Fibroblast of skin of left quadriceps (primary cell): ENCODE results near the gene CLRN1.
"Not testable (repeated sequence)": the region's sequence is repeated elsewhere in the genome, so short reads cannot be mapped to it uniquely, and the experiment has no call there.

Experiments used
- DNase-seq, 2 experiments: peaks; one replicate each; pipeline ENCODE4 v3.0.0-alpha.2; 2013; ENCODE audit warnings: low read depth in 2 of 2

The CLRN1 gene, protein sequence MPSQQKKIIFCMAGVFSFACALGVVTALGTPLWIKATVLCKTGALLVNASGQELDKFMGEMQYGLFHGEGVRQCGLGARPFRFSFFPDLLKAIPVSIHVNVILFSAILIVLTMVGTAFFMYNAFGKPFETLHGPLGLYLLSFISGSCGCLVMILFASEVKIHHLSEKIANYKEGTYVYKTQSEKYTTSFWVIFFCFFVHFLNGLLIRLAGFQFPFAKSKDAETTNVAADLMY

DNA sequence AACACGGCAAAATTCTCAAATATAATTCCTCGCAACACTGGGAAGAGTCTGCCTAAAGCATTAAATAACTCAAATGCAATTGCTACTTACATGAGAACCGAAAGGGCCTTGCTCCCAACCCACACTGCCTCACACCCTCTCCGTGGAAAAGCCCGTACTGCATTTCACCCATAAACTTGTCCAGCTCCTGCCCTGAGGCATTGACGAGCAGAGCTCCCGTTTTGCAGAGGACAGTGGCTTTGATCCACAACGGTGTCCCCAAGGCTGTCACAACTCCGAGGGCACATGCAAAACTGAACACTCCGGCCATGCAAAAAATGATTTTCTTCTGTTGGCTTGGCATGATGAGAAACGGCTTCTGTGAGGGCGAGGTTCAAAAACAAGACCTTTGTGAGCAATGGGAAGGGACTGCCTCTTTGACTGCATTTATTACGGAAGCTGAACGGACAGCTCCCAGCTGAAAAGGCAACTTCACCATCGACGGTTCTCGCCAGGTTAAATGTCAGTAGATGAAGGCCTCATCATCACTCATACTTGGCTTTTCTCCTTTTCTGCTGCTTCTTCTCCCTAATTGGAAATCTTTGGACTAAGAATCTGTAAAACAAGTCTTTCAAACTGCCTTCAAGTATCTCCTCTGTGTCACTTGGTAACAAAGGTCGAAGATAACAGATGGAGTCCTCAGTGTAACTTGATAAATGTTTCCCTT, at the start of gene CLRN1:
Gene CLRN1, minus strand, starts transcription at position 362 of the 706 bp plus-strand sequence. Its CDS starts 19 bp downstream, at position 343.
- no peak for DNase-seq

DNA sequence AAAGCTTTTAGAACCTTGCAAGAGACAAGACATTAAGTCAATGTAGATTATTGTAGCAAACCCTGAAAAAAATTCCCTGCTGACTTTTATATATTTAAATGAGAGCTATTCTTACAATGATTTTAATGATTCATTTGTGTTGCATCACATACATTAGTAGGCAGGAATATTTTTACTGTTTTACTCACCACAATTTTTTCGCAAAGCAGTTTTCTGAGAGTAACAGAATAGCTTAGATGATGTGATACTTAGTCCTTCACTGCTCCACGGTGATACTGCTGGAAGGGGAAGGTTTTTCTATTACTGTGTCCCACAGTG, 43.9 kb upstream of the CLRN1 start:
- peak; percentile 44 to 54 for DNase-seq

DNA sequence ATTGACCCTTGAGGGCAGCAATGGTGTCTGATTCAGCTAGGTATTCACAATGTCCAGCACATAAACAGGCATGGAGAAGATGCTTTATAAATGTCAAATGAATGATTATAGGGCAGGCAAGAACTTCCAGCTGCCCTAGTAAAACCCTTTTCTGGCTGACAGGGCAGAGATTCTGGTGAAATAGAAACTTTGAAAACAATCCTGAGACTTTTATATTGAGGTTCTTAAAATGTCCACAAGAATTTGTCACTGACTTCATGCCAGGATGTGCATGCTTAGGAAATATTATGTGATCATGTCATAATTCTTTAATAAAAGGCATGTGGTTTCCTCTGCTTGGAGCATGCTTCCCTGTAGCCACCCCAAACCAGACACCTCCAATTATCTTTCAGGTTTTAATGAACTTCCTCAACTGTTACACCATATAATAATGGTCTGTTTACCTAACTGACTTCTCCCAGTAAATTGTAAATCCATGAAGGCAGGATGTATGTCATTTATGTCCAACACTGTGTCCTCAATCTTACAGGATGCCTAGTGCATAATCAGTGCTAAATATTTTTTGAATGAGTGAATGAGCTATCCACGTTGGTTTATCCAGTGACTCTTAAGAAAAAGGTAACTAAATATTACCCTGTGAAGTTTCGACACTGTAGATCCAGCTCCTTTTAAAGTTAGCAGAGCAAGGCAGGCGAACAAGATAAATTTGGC, 43.4 kb upstream of the CLRN1 start:
- peak; percentile 46 to 55 for DNase-seq

DNA sequence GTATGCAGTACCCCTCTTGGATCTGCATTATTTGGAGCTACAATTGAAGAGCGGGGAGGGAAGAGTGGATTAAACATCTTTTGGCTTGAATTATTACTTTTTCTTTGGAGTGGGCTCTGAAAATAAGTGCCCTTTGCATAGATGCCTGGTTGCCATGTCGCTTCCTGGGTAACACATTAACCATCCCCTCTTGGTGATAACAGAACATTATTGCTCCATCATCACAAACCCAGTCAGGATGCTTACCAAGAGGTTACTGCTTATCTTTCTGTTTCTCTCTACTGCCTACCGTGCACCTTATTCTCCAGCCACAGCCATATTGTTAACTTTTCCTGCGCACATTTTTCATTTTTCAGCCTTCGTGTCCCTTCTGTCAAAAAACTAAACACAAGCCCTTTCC, 42.7 kb upstream of the CLRN1 start:
- no peak for DNase-seq

DNA sequence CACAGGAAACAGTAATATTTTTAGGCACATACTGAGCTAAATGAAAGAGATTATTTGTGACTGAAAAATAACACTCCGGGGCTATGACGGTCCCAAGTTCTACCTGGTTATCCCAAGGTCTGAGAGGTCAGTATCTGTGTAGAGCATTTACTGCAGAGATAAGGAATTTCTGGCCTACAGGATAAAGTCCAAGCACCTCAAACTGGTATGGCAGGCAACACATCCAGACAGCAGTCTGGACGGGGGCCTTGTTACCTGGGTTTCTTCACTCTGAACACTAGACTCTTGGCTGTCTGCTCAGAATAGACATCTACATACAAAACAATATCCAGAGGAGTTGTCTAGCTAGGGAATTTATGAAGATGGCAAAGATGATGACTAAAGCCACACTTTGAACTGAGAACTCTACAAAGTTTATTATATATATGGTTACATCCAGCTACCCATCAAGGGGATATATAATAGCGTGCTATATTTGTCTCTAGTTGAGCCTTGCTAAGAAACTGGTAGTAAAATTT, 42.0 kb upstream of the CLRN1 start:
- no peak for DNase-seq

DNA sequence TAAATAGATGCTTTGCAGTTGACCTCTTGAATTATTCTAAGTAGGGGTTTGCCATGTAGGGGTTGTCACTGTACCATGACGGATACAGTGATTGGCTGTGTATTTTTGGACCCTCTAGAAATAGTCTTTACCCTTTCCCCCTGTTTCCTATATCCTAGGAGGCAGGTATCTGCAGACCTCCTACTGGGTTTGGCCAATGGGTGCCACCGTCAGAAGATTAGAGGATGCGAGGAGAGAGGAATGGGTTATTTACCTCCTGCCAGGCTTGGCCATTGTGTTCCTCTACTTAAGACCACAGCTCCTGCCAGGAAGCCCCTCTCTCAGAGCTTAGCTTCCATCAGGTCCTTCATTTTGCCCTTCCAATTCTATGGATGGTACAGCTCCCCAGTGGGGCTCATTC, 40.2 kb upstream of the CLRN1 start:
- DNase-seq: no peak

DNA sequence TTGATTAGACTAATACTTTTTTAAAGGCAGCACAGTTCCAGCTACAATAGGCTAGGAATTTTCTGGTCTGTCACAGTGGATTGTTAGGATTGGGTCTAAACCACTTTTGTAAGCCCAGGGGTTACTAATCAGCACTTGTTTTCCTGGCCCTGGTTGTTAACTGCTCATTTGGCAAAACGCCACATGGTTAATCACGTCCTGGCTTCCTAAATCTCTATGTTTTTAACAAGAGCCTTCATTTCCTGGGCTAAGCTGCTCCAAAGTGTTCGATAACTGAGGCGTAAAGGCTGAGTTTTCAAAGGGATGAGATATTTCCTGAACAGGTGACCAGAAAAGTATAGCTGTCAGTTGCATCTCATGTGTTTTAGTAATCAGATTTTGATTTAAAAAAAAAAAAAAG, 38.9 kb upstream of the CLRN1 start:
- DNase-seq: peak; percentile 32 to 50

DNA sequence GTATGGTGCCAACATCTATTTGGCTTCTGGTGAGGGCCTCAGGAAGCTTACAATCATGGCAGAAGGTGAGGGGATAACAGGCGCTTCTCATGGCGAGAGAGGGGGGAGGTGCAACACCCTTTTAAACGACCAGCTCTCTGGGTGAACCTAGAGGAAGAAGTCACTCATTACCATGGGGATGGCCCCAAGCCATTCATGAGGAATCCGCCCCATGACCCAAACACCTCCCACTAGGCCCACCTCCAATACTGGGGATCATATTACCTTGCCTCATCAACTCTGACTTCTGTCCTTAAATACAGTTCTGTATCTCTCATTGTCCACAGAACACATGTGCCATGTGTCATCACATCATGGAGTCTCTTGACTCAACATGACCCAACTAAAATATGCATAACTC, 37.5 kb upstream of the CLRN1 start:
- no peak for DNase-seq

DNA sequence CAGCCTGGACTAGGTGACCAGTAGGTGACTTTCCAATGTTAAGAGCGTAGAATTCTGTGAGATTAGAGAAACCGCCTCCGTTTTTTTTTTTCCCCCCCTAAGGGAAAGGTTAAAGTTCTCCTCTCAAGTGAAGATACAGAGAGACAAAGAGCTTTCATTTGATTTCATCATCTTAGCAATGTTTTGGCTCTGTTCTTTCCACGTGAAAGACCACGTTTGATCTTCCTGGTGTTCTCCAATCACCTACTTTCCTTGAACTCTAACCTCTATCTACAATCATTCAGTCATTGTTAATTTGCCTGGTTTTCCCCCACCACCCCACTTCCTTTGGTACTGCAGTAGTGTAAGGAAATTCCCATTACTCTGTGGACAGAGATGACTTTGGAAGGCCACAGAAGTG, 36.9 kb upstream of the CLRN1 start:
- no peak for DNase-seq

DNA sequence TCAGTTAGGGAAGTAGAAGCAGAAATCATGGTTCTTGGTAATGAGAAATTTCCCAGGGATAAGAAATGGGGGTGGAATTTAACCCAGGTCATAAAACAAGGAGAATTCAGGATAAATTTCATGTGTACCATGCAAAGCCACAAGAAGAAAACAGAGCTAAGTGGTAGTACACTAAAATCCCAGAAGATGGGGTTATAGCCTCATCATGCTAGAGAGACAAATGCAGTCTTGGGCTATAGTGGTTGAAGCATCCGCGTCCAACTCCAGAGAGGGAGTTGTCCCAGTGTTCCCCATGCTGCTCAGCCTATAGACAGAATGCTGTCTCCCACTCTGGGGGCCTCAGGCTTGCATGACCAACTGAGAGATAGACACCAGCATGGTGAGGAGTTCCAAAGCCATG, 36.2 kb upstream of the CLRN1 start:
- DNase-seq: peak; percentile 42 to 52

DNA sequence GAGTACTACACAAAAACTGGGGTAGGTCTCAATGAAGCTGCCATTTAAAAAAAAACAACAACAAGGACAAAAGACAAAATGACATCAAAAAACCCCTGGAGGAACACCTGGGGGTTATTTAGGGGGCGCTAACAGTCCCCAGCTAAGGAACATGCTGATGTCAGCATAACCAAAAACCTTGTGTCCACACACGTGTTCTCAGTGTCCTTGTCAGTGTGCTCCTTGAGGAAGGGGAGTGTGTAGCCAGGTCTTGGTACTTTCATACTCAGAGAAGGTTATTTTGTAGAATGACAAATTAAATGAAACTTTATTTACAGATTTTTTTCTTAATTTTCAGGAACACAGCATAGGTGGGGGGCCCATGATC, 31.2 kb upstream of the CLRN1 start:
- no peak for DNase-seq

DNA sequence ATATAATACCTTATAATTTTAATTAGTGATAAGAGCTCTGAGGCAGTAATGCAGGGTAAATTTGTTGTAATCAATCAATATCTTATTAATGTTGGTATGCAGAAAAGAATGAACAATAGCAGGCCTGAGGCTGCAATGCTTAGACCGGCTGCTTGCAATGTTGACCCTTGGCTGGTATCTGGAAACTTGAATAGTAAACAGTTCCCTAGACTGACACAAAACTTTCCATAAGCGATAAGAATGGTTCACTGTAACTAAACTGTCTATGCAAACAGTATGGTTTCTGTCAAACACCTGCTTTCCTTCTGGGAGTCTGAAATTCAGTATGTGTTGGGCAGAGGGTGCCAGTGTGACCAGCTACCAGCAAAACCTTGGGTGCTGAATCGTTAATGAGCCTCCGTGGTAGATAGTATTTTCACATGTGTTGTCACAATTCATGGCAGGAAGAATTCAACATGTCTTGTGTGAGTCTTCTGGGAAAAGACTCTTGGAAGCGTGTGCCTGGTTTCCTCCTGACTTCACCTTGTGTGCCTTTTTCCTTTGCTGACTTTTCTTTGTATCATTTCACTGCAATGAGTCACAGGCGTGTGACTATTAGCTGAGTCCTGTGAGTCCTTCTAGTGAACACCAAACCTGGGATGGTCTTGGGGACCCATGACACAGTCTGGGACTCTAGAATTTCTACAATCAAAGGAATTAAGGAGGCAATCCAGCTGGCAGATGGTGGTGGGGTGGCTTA, 30.7 kb upstream of the CLRN1 start:
- no peak for DNase-seq

DNA sequence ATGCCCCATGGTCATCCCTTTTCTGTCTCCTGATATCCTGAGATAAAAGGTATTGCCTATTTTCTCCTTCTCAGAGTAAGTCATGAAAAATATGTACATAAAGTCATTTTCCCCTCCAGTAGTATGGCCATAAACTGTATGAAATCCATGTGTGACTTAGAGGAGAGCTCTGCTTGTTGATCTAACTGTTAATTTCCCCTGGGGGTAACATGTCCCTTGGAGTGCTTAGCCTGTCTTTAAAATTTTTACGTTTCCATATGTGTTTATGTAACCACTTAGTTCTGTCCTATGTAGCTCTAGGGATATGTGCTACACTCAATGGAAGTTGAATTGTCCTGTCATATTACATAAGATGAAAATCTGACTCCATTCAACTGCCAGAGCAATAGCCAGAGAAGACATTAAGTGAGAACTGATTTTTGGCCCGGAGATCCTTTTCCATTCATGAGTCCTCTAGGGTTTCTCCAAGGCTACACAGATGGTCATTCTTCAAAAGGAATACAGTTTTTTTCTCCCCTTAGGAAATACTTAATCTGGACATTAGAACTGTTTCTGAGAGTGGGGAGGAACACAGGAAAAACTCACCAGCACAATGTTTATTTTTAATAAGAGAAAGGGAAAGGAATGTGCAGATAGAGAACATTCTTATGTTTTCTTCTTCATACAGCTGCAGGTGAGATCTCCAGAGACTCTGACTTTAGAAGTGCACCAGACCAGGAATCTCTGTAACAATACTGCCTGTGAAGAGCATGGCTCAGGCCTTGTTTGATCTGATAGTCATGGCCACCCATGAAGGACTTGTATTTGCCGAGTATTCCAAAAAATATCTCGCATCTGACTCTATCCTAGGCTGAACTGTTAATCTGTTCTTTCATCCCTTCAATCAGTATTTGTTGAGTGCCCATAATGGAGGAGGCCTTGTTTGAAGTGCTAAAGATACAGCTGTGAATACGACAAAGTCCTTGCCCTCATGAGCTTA, 29.8 kb upstream of the CLRN1 start:
- DNase-seq: no peak

DNA sequence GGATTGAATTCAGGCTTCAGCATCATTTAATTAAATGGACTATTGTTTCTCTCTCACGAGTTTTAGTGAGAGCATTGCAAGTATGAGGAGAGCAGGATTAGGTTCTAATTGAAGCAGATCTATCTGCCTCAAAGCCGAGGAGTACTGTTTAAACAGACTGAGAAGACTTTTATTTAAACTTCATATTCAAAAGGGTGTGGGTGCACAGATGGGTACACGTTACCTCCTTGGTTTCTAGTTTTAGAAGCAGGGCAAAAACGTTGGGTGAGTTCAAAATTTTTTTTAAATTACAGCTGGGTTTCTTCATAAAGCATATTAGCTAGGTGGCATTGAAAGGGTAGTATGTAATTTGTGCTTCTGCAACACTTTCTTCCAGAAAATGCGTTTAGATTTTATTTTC, 26.5 kb upstream of the CLRN1 start:
- DNase-seq: no peak

DNA sequence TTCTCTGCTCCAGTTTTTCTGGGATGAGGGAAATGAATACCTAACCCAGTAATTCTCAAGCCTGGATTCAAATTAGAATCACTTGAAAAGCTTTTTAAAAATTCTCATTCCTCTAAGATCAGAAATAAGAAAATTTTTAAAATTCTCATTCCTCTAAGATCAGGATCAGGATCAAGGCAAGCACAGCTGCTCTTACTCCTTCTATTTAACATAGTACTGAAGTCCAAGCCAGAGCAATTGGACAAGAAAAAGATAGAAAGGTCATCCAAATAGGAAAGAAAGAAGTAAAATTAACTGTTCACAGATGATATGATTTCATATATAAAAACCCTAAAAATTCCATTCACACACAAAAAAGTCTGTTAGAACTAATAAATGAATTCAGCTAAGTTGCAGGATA, 24.2 kb upstream of the CLRN1 start:
- DNase-seq: no peak

DNA sequence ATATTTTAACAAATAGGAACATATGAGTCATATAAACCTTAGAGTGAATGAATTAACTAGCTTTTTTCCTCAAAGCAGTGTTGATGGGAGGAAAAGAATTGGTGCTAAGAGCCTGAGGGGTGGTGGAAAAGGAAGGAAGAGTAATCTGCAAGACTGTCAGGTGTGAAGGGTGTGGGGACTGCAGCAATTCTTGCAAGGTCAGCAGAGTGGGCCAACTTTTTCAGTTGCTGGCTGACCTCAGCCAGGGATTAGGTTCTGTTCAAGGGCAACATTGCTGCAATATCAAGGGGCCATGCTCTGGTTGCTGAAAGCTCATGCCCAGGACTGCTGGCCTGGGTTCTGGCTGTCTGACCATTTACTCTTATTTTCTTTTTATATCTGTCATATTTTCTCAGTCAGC, 23.0 kb upstream of the CLRN1 start:
- no peak for DNase-seq

DNA sequence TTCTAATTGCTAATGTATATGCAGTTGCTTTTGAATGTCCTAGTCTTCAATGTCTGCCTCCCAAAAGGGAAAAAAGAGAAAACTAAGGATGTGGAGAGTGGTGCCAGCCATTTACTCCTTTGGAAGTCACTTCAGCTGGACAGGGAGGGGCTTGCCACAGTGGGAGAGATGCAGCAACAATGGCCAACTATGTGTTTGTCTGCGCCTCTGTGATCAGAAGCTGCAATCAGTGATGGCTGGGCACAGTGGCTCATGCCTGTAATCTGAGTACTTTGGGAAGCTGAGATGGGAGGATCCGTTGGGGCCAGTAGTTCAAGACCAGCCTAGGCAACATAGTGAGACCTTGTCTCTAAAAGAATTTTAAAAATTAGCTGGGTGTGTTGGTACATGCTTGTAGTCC, 16.7 kb upstream of the CLRN1 start:
- no peak for DNase-seq

DNA sequence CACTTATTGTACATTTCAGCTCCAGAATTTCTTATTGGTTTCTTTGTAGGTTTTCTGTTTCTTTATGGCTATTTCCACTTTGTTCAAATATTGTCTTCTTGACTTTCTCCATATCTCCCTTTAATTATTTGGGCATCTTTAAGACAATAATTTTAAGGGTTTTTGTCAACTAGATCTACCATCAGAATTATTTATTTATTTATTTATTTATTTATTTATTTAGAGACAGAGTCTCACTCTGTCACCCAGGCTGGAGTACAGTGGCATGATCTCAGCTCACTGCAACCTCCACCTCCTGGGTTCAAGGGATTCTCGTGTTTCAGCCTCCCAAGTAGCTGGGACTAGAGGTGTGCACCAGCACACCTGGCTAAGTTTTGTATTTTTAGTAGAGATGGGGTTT, 15.9 kb upstream of the CLRN1 start:
- DNase-seq: not testable (repeated sequence)

DNA sequence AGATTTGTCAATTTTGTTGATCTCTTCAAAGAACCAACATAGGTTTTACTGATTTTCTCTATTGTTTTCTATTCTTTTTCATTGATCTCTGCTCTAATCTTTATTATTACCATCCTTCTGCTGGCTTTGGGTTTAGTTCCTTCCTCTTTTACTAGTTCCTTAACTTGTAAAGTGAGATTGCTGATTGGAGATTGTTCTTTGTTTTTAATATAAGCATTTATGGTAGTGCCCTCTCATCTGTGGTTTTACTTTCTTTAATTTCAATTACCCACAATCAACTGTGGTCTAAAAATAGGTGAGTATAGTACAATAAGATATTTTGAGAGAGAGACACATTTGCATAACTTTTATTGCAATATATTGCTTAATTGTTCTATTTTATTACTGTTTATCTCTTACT, 13.2 kb upstream of the CLRN1 start:
- no peak for DNase-seq

DNA sequence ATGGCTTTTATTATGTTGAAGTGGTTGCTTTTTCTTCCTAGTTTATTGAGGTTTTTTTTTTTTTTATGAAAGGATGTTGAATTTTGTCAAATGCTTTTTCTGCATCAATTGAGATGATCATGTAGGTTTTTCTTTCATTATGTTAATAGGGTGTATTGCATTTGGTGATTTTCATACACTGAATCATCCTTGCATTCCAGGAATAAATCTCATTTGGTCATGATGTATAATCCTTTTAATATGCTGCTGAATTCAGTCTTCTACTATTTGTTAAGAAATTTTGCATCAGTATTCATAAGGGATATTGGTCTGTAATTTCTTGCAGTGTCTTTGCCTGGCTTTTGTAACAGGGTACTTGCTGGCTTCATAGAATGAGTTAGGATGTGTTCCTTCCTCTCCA, 11.5 kb upstream of the CLRN1 start:
- no peak for DNase-seq

DNA sequence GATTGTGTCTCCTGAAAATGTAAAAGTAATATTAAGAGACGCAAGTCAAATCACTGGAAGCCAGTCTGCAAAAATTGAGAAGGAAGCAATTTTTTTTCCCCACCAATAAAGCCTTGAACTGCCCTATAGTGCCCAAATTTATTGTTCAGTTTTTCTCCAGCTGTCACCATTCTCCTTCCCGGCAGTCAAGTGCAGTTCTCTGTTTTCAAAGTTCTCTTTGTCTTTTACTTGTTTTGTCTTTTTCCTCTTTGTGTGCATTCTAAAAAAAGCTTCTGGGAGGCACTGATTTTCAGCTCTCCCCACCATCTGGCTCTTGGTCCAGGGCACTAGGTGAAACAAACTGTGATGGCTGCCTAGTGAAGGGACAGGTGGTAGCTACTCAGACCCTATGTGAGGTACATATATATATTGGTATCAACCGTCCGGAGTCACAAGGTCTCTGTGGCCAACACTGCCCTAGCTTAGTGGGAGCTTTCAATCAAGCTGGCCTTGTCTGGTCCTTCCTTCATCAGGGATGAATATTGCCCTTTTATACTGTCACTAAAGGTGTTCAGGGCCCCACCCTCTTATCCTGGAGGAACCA, 6.1 kb upstream of the CLRN1 start:
- DNase-seq: no peak
